ENCODE measurements around the gene AMDHD1. TPM values are rescaled to one million over a fixed set of nuclear protein-coding genes. Genes with fewer than 3 reads are reported as not detected.
"Not testable (repeated sequence)": the region's sequence is repeated elsewhere in the genome, so short reads cannot be mapped to it uniquely, and the experiment has no call there.

AMDHD1 gene
- total RNA-seq, 1 donor from 2014 or later = 0.42 TPM

DNA sequence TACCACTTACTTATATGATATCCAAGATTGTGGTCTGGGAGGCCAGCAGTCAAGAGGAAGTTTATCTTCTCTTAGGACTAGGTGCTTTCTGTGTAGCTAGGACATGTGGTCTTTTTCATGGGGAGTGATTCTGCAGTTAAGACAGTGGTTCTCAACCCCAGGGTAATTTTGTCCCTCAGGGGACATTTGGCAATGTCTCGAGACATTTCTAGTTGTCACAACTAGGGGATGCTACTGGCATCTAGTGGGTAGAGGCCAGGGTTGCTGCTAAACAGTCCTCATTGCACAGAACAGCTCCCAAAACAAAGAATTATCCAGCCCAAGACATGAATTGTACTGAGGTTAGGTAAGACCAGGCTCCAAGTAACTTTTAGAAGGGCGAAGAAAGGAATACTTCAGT, 20.0 kb downstream of the AMDHD1 start:
- Mint-ChIP-seq H3K4me1 (ENCODE audit: low read depth) (peaks cover 4% of the 10 kb centered on the region), H3K27me3 (ENCODE audit: low read depth) (peaks cover 6% of the 10 kb centered on the region), H3K27ac (ENCODE audit: unreplicated experiment) (no peak overlapping the region), H3K9me3 (ENCODE audit: low read depth) (no peaks in the 10 kb centered on the region), H3K4me3 (ENCODE audit: unreplicated experiment) (no peak overlapping the region), H3K36me3 (ENCODE audit: low read depth) (no peaks in the 10 kb centered on the region)
- DNase-seq (ENCODE audit: low spot score) = no peak
- TF ChIP-seq, protein P1, sequence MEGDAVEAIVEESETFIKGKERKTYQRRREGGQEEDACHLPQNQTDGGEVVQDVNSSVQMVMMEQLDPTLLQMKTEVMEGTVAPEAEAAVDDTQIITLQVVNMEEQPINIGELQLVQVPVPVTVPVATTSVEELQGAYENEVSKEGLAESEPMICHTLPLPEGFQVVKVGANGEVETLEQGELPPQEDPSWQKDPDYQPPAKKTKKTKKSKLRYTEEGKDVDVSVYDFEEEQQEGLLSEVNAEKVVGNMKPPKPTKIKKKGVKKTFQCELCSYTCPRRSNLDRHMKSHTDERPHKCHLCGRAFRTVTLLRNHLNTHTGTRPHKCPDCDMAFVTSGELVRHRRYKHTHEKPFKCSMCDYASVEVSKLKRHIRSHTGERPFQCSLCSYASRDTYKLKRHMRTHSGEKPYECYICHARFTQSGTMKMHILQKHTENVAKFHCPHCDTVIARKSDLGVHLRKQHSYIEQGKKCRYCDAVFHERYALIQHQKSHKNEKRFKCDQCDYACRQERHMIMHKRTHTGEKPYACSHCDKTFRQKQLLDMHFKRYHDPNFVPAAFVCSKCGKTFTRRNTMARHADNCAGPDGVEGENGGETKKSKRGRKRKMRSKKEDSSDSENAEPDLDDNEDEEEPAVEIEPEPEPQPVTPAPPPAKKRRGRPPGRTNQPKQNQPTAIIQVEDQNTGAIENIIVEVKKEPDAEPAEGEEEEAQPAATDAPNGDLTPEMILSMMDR (IDR thresholded peaks at IDR 0.05) = peak; percentile 63

DNA sequence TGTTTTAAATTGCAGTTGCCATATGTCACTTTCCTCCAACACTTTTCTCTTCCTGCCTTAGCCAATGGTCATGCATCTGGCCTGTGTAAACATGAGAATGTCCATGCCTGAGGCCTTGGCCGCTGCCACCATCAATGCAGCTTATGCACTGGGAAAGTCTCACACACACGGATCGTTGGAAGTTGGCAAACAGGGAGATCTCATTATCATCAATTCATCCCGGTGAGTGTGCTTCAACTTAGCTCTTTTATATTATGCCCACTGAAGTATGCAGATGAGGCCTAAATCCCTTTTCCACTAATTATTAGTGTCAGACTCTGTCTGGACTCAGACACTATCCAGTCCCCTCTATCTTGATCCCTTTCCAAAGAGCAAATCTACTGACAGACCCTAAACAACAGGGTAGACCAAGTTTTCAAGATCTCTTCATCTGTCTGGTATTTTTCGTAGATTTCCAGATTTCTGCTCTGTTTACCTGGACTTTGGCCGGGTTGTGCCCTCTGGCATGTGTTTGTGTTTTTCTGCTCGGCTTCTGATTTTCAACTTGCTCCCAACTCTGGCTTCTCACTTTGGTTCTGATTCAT, 23.2 kb downstream of the AMDHD1 start:
- Mint-ChIP-seq H3K4me3 (ENCODE audit: unreplicated experiment) (no peak overlapping the region), H3K9me3 (ENCODE audit: low read depth) (no peaks in the 10 kb centered on the region), H3K4me1 (ENCODE audit: low read depth) (peaks cover 4% of the 10 kb centered on the region), H3K36me3 (ENCODE audit: low read depth) (no peaks in the 10 kb centered on the region), H3K27ac (ENCODE audit: unreplicated experiment) (no peak overlapping the region), H3K27me3 (ENCODE audit: low read depth) (peaks cover 2% of the 10 kb centered on the region)
- no peak for DNase-seq (ENCODE audit: low spot score)
- TF ChIP-seq, protein P1 (IDR thresholded peaks at IDR 0.05) = no peak

DNA sequence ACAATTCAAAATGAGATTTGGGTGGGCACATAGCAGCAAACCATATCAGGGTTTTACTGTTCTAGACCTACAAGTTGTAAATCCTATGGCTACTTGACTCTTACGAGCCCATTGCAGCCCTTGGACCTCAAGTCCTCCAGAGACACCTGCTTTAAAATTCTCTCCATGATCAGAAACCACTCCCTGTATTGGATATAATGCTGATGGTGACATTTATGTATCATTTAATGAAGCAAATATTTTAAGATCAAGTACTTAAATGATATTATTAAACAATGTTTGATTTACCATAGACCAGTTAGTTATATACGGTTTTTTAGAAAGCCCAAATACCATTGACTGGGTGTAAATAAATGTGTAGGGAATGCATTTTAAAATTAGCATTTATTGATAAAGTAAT, 24.2 kb downstream of the AMDHD1 start:
- TF ChIP-seq, protein P1 (IDR thresholded peaks at IDR 0.05) = no peak
- H3K4me1 Mint-ChIP-seq (ENCODE audit: low read depth) = peaks cover 4% of the 10 kb centered on the region
- H3K36me3 Mint-ChIP-seq (ENCODE audit: low read depth) = no peaks in the 10 kb centered on the region
- H3K4me3 Mint-ChIP-seq (ENCODE audit: unreplicated experiment) = no peak overlapping the region
- no peak for DNase-seq (ENCODE audit: low spot score)
- H3K27me3 Mint-ChIP-seq (ENCODE audit: low read depth) = peaks cover under 1% of the 10 kb centered on the region
- no peak overlapping the region for H3K27ac Mint-ChIP-seq (ENCODE audit: unreplicated experiment)
- no peaks in the 10 kb centered on the region for H3K9me3 Mint-ChIP-seq (ENCODE audit: low read depth)

DNA sequence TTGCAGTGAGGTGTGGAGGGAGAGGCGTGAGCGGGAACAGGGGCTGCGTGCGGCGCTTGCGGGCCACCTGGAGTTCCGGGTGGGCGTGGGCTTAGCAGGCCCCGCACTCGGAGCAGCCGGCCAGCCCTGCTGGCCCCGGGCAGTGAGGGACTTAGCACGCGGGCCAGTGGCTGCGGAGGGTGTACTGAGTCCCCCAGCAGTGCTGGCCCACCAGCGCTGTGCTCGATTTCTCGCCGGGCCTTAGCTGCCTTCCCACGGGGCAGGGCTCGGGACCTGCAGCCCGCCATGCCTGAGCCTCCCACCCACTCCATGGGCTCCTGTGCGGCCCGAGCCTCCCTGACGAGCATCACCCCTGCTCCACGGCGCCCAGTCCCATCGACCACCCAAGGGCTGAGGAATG, 26.0 kb downstream of the AMDHD1 start:
- not testable (repeated sequence) for H3K4me3 Mint-ChIP-seq (ENCODE audit: unreplicated experiment); H3K4me1 Mint-ChIP-seq (ENCODE audit: low read depth); H3K27me3 Mint-ChIP-seq (ENCODE audit: low read depth); H3K36me3 Mint-ChIP-seq (ENCODE audit: low read depth); H3K27ac Mint-ChIP-seq (ENCODE audit: unreplicated experiment); H3K9me3 Mint-ChIP-seq (ENCODE audit: low read depth); DNase-seq (ENCODE audit: low spot score)

DNA sequence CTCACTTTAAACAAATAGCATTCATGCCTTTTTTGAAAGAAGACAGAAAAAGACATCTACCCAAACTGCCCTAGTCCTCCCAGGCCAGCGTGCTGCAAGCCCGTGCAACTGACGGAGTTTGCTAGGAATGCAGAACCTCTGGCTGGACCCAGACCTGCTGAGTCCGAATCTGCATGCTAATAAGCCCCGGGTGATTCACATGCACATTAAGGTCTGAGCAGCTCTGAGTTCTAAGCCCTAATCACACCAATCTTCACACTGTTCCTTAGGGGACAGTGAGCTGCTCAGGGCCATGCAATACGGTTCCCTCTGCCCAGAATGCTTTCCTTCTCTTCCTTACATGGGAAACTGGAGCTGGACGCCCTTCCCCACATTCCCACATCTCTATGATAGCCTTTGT, 27.8 kb downstream of the AMDHD1 start:
- TF ChIP-seq, protein P1 (IDR thresholded peaks at IDR 0.05) = no peak
- no peak for DNase-seq (ENCODE audit: low spot score)
- no peak overlapping the region for H3K27ac Mint-ChIP-seq (ENCODE audit: unreplicated experiment)
- H3K36me3 Mint-ChIP-seq (ENCODE audit: low read depth) = no peaks in the 10 kb centered on the region
- no peak overlapping the region for H3K4me3 Mint-ChIP-seq (ENCODE audit: unreplicated experiment)
- peaks cover 4% of the 10 kb centered on the region for H3K4me1 Mint-ChIP-seq (ENCODE audit: low read depth)
- no peaks in the 10 kb centered on the region for H3K9me3 Mint-ChIP-seq (ENCODE audit: low read depth)
- no peaks in the 10 kb centered on the region for H3K27me3 Mint-ChIP-seq (ENCODE audit: low read depth)

DNA sequence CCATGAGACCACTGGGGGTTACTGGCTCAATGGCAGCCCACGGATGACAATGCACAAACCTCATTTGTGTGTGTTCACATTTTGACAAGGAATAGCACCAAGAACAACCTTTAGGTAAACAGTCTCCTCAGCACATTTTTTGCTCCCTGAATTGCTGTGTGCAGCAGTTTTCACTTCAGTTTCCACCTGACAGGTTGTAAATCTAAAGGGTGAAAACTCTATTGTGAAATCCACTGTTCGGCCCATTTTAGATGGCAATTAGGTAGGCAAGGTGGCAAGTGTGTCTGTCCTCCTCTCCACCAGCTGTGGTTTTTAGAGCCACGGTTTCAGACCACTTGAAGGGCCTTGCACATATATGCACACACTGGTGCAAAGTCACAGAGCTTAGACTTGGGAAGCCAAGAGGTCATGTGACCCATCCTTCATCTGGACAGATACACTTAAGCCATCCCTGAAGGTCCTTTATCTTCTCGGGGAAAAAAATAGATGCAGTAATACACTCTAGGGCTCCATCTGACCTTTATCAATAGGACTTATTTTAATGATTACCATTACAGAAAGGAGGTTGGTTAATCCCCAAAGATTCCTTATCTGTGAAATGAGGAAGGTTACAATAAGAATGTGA, 29.8 kb downstream of the AMDHD1 start:
- Mint-ChIP-seq H3K9me3 (ENCODE audit: low read depth) (no peaks in the 10 kb centered on the region), H3K4me3 (ENCODE audit: unreplicated experiment) (no peak overlapping the region), H3K4me1 (ENCODE audit: low read depth) (no peaks in the 10 kb centered on the region), H3K36me3 (ENCODE audit: low read depth) (no peaks in the 10 kb centered on the region), H3K27ac (ENCODE audit: unreplicated experiment) (no peak overlapping the region), H3K27me3 (ENCODE audit: low read depth) (no peaks in the 10 kb centered on the region)
- no peak for DNase-seq (ENCODE audit: low spot score)
- TF ChIP-seq, protein P1 (IDR thresholded peaks at IDR 0.05) = no peak

All from chondrocyte (in vitro differentiated cells).